RWPE2 (cell line): Measurements from ENCODE around the gene NCOA7.
"Not testable (repeated sequence)": the region's sequence is repeated elsewhere in the genome, so short reads cannot be mapped to it uniquely, and the experiment has no call there.

Experiments used
- ATAC-seq: fragments of 200-7000 bp; cut with Tn5 transposase; 3 replicates; pipeline ENCODE4 v1.9.1; 2021; ENCODE audit warnings: low read depth
- DNase-seq: peaks from one replicate; pipeline ENCODE4 v3.0.0-alpha.2; 2020; ENCODE audit warnings: low spot score
- H3K27ac ChIP-seq: fragments of 450-650 bp; 2 replicates; pipeline ENCODE4 v1.5.1; 2017; ENCODE audit warnings: mild to moderate bottlenecking; ENCODE audit not compliant: poor library complexity, severe bottlenecking
- H3K27me3 ChIP-seq: fragments of 250-450 bp; sonication (Bioruptor Pico); 2 replicates; pipeline ENCODE4 v1.5.1; 2021; ENCODE audit warnings: mild to moderate bottlenecking, moderate library complexity; ENCODE audit not compliant: insufficient read depth, poor library complexity, severe bottlenecking
- H3K36me3 ChIP-seq: fragments of 250-450 bp; sonication (Bioruptor Pico); 2 replicates; pipeline ENCODE4 v1.5.1; 2020; ENCODE audit warnings: low read depth, mild to moderate bottlenecking, moderate library complexity
- H3K4me1 ChIP-seq: fragments of 250-450 bp; sonication (Bioruptor Pico); 2 replicates; pipeline ENCODE4 v1.5.1; 2021; ENCODE audit warnings: mild to moderate bottlenecking, moderate library complexity; ENCODE audit not compliant: insufficient read depth, poor library complexity, severe bottlenecking
- H3K4me3 ChIP-seq: fragments of 250-450 bp; sonication (Bioruptor Pico); 2 replicates; pipeline ENCODE4 v1.5.1; 2021; ENCODE audit warnings: mild to moderate bottlenecking, moderate library complexity; ENCODE audit not compliant: severe bottlenecking
- H3K9me3 ChIP-seq: fragments of 250-450 bp; sonication (Bioruptor Pico); 2 replicates; pipeline ENCODE4 v1.5.1; 2021; ENCODE audit warnings: mild to moderate bottlenecking, moderate library complexity; ENCODE audit not compliant: severe bottlenecking
- CTCF ChIP-seq: fragments of 450-650 bp; IDR thresholded peaks from one replicate; pipeline ENCODE4 v1.5.1; 2017; ENCODE audit warnings: mild to moderate bottlenecking, moderate library complexity; ENCODE audit not compliant: poor library complexity, severe bottlenecking

Gene NCOA7

DNA sequence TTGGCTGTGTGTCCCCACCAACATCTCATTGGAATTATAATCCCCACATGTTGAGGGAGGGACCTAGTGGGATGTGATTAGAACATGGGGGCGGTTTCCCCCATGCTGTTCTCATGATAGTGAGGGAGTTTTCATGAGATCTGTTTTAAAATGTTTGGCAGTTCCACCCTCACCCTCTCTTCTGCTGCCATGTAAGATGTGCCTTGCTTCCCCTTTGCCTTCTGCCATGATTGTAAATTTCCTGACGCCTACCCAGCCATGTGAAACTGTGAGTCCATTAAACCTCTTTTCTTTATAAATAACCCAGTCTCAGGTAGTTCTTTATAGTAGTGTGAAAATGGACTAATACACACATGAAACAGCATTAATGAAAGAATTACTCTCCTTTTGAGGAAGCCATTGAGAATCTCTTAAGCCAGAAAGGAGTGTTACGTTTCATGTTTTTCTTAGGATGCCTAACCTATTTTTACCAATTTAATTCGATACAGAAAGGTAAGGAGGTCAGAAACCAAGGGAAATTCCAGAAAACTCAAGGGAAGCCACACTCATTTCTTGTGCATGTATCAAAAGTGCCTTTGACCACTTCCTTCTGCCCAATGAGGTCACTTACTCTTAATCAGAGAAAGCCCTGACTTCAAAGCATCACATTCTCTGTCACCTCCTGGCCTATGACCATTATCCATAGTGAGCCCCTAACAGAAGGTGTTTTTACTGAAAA is 141.1 kb downstream of the NCOA7 start:
- no peaks in the 10 kb centered on the region for H3K27me3 ChIP-seq
- H3K27ac ChIP-seq: no peak overlapping the region
- peaks cover 36% of the 10 kb centered on the region for H3K36me3 ChIP-seq
- H3K4me1 ChIP-seq: no peaks in the 10 kb centered on the region
- ATAC-seq: no peak
- H3K9me3 ChIP-seq: no peaks in the 10 kb centered on the region
- TF ChIP-seq CTCF: no peak
- no peak for DNase-seq
- no peak overlapping the region for H3K4me3 ChIP-seq

DNA sequence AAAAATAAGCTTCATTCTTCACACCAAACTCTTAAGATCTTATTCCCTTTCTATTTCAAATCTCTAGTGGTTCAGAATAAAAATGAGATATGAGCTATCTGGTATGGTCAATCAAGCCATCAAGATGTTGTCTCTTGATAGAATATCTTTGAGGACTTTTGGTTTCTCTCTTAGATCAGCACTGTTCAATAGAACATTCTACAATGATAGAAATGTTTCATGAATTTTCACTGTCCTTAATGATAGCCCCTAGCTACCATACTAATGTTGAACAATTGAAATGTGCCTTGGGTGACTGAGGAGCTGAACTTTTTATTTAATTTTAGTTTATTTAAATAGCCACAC is 141.7 kb downstream of the NCOA7 start:
- TF ChIP-seq CTCF: no peak
- H3K4me3 ChIP-seq: no peak overlapping the region
- ATAC-seq (no peak), DNase-seq (no peak)
- no peaks in the 10 kb centered on the region for H3K4me1 ChIP-seq
- no peaks in the 10 kb centered on the region for H3K9me3 ChIP-seq
- H3K36me3 ChIP-seq: peaks cover 31% of the 10 kb centered on the region
- no peaks in the 10 kb centered on the region for H3K27me3 ChIP-seq
- H3K27ac ChIP-seq: no peak overlapping the region

DNA sequence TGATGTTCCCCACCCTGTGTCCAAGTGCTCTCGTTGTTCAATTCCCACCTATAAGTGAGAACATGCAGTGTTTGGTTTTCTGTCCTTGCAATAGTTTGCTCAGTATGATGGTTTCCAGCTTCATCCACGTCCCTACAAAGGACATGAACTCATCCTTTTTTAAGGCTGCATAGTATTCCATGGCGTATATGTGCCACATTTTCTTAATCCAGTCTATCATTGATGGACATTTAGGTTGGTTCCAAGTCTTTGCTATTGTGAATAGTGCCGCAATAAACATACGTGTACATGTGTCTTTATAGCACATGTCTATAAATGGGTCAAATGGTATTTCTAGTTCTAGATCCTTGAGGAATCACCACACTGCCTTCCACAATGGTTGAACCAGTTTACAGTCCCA is 144.8 kb downstream of the NCOA7 start:
- not testable (repeated sequence) for H3K36me3 ChIP-seq, H3K27me3 ChIP-seq, H3K4me1 ChIP-seq, ATAC-seq, H3K9me3 ChIP-seq, DNase-seq, H3K4me3 ChIP-seq, H3K27ac ChIP-seq

- no peak for TF ChIP-seq CTCF
- H3K4me1 ChIP-seq: peaks cover 28% of the 10 kb centered on the region
- H3K4me3 ChIP-seq: no peak overlapping the region
- no peak overlapping the region for H3K27ac ChIP-seq
- H3K27me3 ChIP-seq: no peaks in the 10 kb centered on the region
- ATAC-seq (no peak), DNase-seq (no peak)
- no peaks in the 10 kb centered on the region for H3K9me3 ChIP-seq
- no peaks in the 10 kb centered on the region for H3K36me3 ChIP-seq
These were observed 148.3 kb downstream of the NCOA7 start for GRCh38 chr6:125939026-125939425.

GRCh38 chr6:125939791-125940190 is 149.0 kb downstream of the NCOA7 start:
- ATAC-seq (no peak), DNase-seq (no peak)
- peak overlapping the region; percentile 79 for H3K27ac ChIP-seq
- no peaks in the 10 kb centered on the region for H3K9me3 ChIP-seq
- H3K4me3 ChIP-seq: no peak overlapping the region
- no peaks in the 10 kb centered on the region for H3K36me3 ChIP-seq
- peaks cover 36% of the 10 kb centered on the region for H3K4me1 ChIP-seq
- no peaks in the 10 kb centered on the region for H3K27me3 ChIP-seq
- TF ChIP-seq CTCF: no peak
